HCT116 (cell line): ENCODE results near the gene CSTPP1. TPM values are rescaled to one million over a fixed set of nuclear protein-coding genes. Genes with fewer than 3 reads are reported as not detected.

Experiments
- ATAC-seq: fragments of 200-7000 bp; cut with Tn5 transposase; 2 replicates; pipeline ENCODE4 v1.9.1; 2020; ENCODE audit warnings: mild to moderate bottlenecking, moderate library complexity
- BruUV-seq: library from RNA; stranded (reverse); fragments of 400-500 nt; replicated peaks from 2 replicates; lab custom pipeline; 2021; lab: Mats Ljungman, UMichigan
- CTCF ChIA-PET: fragments of 300-600 bp; sonication (Branson Sonifier 250); formaldehyde crosslinking; loops from one replicate; lab custom pipeline; 2021; ENCODE audit warnings: antibody characterized with exemption; lab: Charles Lee
- POLR2A ChIA-PET: fragments of 300-600, 350-600 bp; sonication (Branson Sonifier 250); formaldehyde crosslinking; loops from one replicate; lab custom pipeline; 2021; ENCODE audit warnings: antibody characterized with exemption; lab: Charles Lee
- RAD21 ChIA-PET, 2 experiments: fragments of 300-600 bp; sonication (Branson Sonifier 250); formaldehyde crosslinking; loops; one replicate each; lab custom pipeline; 2023; ENCODE audit warnings: low total read pairs in 2 of 2; ENCODE audit not compliant: uncharacterized antibody in 2 of 2, unreplicated experiment in 2 of 2, low non-redundant PET in 1 of 2; lab: Charles Lee
- DNase-seq: peaks from one replicate; pipeline ENCODE4 v3.0.0-alpha.2; 2010; ENCODE audit warnings: low read depth, low spot score
- H2AFZ ChIP-seq: fragments of 200-600 bp; shearing (Covaris generic), sonication (generic); 2 replicates; pipeline ENCODE4 v1.6.1; 2017; ENCODE audit warnings: low read depth, mixed run types, mixed read lengths, antibody characterized with exemption, low read length; ENCODE audit not compliant: poor library complexity, severe bottlenecking
- H3K27ac ChIP-seq: 2 replicates; pipeline ENCODE4 v1.5.1; 2012; ENCODE audit warnings: low read depth, low read length
- H3K27me3 ChIP-seq: fragments of 200-600 bp; sonication (generic); 2 replicates; pipeline ENCODE4 v1.6.1; 2016; ENCODE audit warnings: mixed run types, low read length, mixed read lengths; ENCODE audit not compliant: insufficient read depth
- H3K36me3 ChIP-seq, 2 experiments: fragments of 200-500 bp in 1 of 2; fragments of 200-600 bp in 1 of 2; sonication (Bioruptor generic) in 1 of 2; sonication (generic) in 1 of 2; 2 replicates each; pipeline versions ENCODE4 v1.5.1 to v1.6.1; 2014 to 2016; ENCODE audit warnings: low read length in 2 of 2, inconsistent platforms in 1 of 2, mixed read lengths in 1 of 2, mixed run types in 1 of 2; ENCODE audit not compliant: insufficient read depth in 2 of 2, control insufficient read depth in 1 of 2
- H3K4me1 ChIP-seq, 2 experiments: fragments of 200-600 bp in 1 of 2; sonication (generic) in 1 of 2; 2 replicates each; pipeline versions ENCODE4 v1.5.1 to v1.6.1; 2012 to 2017; ENCODE audit warnings: low read length in 2 of 2, inconsistent platforms in 1 of 2, mild to moderate bottlenecking in 1 of 2, mixed read lengths in 1 of 2, mixed run types in 1 of 2, moderate library complexity in 1 of 2; ENCODE audit not compliant: insufficient read depth in 2 of 2, control insufficient read depth in 1 of 2
- H3K4me2 ChIP-seq: fragments of 200-600 bp; sonication (generic); 2 replicates; pipeline ENCODE4 v1.6.1; 2017; ENCODE audit warnings: mixed run types, low read length, mixed read lengths
- H3K4me3 ChIP-seq, 2 experiments: fragments of 200-600 bp in 1 of 2; sonication (generic) in 1 of 2; replicated peaks in 1 of 2; 2 replicates each; pipeline ENCODE4 v1.5.1; 2011 to 2016; ENCODE audit warnings: low read length in 2 of 2, control low read depth in 1 of 2, low read depth in 1 of 2, mild to moderate bottlenecking in 1 of 2, mixed read lengths in 1 of 2, mixed run types in 1 of 2
- H3K79me2 ChIP-seq: fragments of 200-600 bp; sonication (generic); 2 replicates; pipeline ENCODE4 v1.6.1; 2017; ENCODE audit warnings: mild to moderate bottlenecking, mixed run types, low read length, moderate library complexity, mixed read lengths; ENCODE audit not compliant: insufficient read depth
- H3K9ac ChIP-seq: fragments of 200-600 bp; sonication (generic); 2 replicates; pipeline ENCODE4 v1.6.1; 2016; ENCODE audit warnings: low read length, mixed read lengths
- H3K9me2 ChIP-seq: fragments of 200-600 bp; sonication (generic), shearing (Covaris generic); 2 replicates; pipeline ENCODE4 v1.6.1; 2017; ENCODE audit warnings: mixed run types, mild to moderate bottlenecking, moderate library complexity; ENCODE audit not compliant: insufficient read depth
- H3K9me3 ChIP-seq, 2 experiments: fragments of 200-500 bp in 1 of 2; fragments of 200-600 bp in 1 of 2; sonication (Bioruptor generic) in 1 of 2; sonication (generic) in 1 of 2; 2 replicates each; pipeline ENCODE4 v1.6.1; 2014 to 2017; ENCODE audit warnings: low read length in 2 of 2, mixed read lengths in 2 of 2, inconsistent platforms in 1 of 2, low read depth in 1 of 2, mild to moderate bottlenecking in 1 of 2, mixed run types in 1 of 2, moderate library complexity in 1 of 2; ENCODE audit not compliant: control insufficient read depth in 1 of 2, insufficient read depth in 1 of 2
- H4K20me1 ChIP-seq: fragments of 200-600 bp; sonication (generic), shearing (Covaris generic); 2 replicates; pipeline ENCODE4 v1.6.1; 2017; ENCODE audit warnings: mixed run types, mild to moderate bottlenecking, moderate library complexity; ENCODE audit not compliant: insufficient read depth
- CBX3 ChIP-seq: IDR thresholded peaks from 2 replicates; pipeline ENCODE4 v1.6.1; 2012; ENCODE audit warnings: low read depth
- CEBPB ChIP-seq: IDR thresholded peaks from 2 replicates; pipeline ENCODE4 v1.6.1; 2012; ENCODE audit warnings: low read depth
- EGR1 ChIP-seq: IDR thresholded peaks from 2 replicates; pipeline ENCODE4 v1.6.1; 2012; ENCODE audit warnings: low read depth
- ELF1 ChIP-seq: IDR thresholded peaks from 2 replicates; pipeline ENCODE4 v1.6.1; 2012; ENCODE audit warnings: low read depth, borderline replicate concordance
- FOSL1 ChIP-seq: IDR thresholded peaks from 2 replicates; pipeline ENCODE4 v1.6.1; 2012; ENCODE audit warnings: low read depth
- JUND ChIP-seq: IDR thresholded peaks from 2 replicates; pipeline ENCODE4 v1.6.1; 2012
- REST ChIP-seq: IDR thresholded peaks from 2 replicates; pipeline ENCODE4 v1.6.1; 2012; ENCODE audit warnings: low read depth
- SP1 ChIP-seq: IDR thresholded peaks from 2 replicates; pipeline ENCODE4 v1.6.1; 2012; ENCODE audit warnings: low read depth
- SRF ChIP-seq: IDR thresholded peaks from 2 replicates; pipeline ENCODE4 v1.6.1; 2012; ENCODE audit warnings: low read depth
- ZNF274 ChIP-seq: fragments of 200-500 bp; sonication (Bioruptor generic); IDR thresholded peaks from 2 replicates; pipeline ENCODE4 v1.6.1; 2014; ENCODE audit warnings: mild to moderate bottlenecking, low read depth, low read length, inconsistent platforms
- intact Hi-C: fragments of 100-400 bp; cut with micrococcal nuclease; formaldehyde crosslinking; loops from 2 replicates; pipeline ENCODE4 v1.10.0; 2022
- total RNA-seq: library from RNA; stranded (reverse); gene quantifications from one replicate; pipeline ENCODE4 v1.2.1, GENCODE V29; 2021; ENCODE audit not compliant: unreplicated experiment
- TF ChIP-seq, protein P1 (sequence below): IDR thresholded peaks from 2 replicates; pipeline ENCODE4 v1.6.1; 2011; ENCODE audit warnings: mild to moderate bottlenecking, low read length, moderate library complexity; ENCODE audit not compliant: insufficient replicate concordance; ENCODE audit errors: extremely low read depth

Gene CSTPP1
- total RNA-seq, 1 experiment from 2014 or later, result 24.7 TPM

DNA sequence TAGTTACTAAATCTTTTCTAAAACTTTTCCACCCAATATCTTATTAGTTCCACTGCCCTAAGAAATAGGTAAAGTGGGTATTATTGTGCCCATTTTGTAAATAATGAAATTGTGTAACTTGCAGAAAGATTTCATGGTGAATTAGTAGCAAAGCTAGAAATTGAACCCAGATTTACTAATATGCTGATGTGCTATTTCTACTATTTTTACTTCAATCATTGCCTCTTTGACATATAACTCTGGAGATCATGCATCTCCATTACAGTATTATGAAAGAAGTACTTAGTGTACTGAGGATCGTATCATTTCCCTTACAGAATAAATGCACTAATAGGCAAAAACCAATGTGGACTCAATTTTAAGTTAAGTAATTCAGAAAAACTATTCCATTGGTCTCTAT lies 119.0 kb downstream of the CSTPP1 start:
- Histone ChIP-seq H3K27me3 (no peaks in the 10 kb centered on the region), H3K9me2 (no peaks in the 10 kb centered on the region), H2AFZ (no peak overlapping the region), H3K27ac (no peak overlapping the region), H3K9me3 (no peaks in the 10 kb centered on the region), H3K36me3 (no peaks in the 10 kb centered on the region), H3K4me2 (no peak overlapping the region), H3K4me3 (no peak overlapping the region), H3K79me2 (no peaks in the 10 kb centered on the region), H3K9ac (no peak overlapping the region), H3K4me1 (no peaks in the 10 kb centered on the region), H4K20me1 (no peaks in the 10 kb centered on the region)
- POLR2A ChIA-PET, result interaction anchor here (0.6 kb wide), 1 partner anchor 283 kb away, joined by 3 read pairs; no protein-coding TSS in a partner anchor
- TF ChIP-seq SP1 (no peak), SRF (no peak), FOSL1 (no peak), ELF1 (no peak), REST (no peak)
- CTCF ChIA-PET, result no interaction called here
- no TSS peak for BruUV-seq
- intact Hi-C loops, result no loop called here
- ATAC-seq (no peak), DNase-seq (no peak)
- RAD21 ChIA-PET, result no interaction called here

DNA sequence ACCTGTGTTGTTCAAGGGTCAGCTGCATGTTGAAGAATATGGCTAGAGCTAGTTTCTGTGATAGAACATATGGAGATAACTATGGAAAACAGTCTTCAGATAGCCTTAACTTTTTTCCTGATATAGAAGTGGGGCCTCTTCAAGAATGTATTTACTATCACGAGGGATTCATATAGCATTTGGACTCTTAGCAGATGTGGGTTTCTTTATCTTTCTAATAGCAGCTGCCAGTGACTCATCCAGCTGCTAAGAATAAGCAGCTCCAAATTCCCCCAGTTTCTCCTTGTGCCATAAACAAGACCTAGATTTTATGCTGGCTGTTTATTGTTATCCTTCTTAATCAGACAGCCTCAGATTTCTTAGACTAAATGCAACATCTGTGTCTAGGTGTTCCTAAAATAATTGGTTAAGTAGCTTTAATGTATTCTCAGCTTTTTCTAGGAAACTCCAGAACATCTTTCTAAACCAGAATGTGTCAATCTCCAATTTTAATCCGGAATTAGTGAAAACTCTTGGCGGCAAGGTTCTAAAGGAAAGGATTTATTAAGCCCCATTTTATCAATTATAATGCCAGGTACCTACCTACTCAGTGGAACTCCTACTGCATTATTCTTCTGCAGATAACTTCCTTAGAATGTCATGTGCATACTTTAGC lies 119.8 kb downstream of the CSTPP1 start:
- ChIA-PET CTCF (interaction anchor here (0.7 kb wide), 1 partner anchor 24 kb away, joined by 3 read pairs; no protein-coding TSS in a partner anchor), POLR2A (no interaction called here), RAD21 (no interaction called here)
- H3K79me2 ChIP-seq, result no peaks in the 10 kb centered on the region
- no peak overlapping the region for H3K9ac ChIP-seq
- H3K4me3 ChIP-seq, result no peak overlapping the region
- intact Hi-C loops, result no loop called here
- no TSS peak for BruUV-seq
- H3K27ac ChIP-seq, result no peak overlapping the region
- no peaks in the 10 kb centered on the region for H4K20me1 ChIP-seq
- H2AFZ ChIP-seq, result no peak overlapping the region
- no peaks in the 10 kb centered on the region for H3K9me3 ChIP-seq
- DNase-seq, result no peak
- no peaks in the 10 kb centered on the region for H3K27me3 ChIP-seq
- H3K4me2 ChIP-seq, result no peak overlapping the region
- H3K36me3 ChIP-seq, result no peaks in the 10 kb centered on the region
- H3K4me1 ChIP-seq, result no peaks in the 10 kb centered on the region
- no peaks in the 10 kb centered on the region for H3K9me2 ChIP-seq
- no peak for ATAC-seq
- no peak for TF ChIP-seq CEBPB
- no peak for TF ChIP-seq EGR1
- TF ChIP-seq JUND, result no peak
- TF ChIP-seq, protein P1, sequence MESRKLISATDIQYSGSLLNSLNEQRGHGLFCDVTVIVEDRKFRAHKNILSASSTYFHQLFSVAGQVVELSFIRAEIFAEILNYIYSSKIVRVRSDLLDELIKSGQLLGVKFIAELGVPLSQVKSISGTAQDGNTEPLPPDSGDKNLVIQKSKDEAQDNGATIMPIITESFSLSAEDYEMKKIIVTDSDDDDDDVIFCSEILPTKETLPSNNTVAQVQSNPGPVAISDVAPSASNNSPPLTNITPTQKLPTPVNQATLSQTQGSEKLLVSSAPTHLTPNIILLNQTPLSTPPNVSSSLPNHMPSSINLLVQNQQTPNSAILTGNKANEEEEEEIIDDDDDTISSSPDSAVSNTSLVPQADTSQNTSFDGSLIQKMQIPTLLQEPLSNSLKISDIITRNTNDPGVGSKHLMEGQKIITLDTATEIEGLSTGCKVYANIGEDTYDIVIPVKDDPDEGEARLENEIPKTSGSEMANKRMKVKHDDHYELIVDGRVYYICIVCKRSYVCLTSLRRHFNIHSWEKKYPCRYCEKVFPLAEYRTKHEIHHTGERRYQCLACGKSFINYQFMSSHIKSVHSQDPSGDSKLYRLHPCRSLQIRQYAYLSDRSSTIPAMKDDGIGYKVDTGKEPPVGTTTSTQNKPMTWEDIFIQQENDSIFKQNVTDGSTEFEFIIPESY, result no peak
- no peak for TF ChIP-seq REST
- no peak for TF ChIP-seq CBX3
- no peak for TF ChIP-seq ZNF274
